Thyroid gland (tissue), 4 donors: ENCODE measurements around the gene DCANP1.

Experiments
- POLR2A ChIP-seq, 2 donors: fragments of 450-650 bp; IDR thresholded peaks; one replicate each; pipeline ENCODE4 v1.6.1; 2017; ENCODE audit warnings: antibody characterized with exemption in 2 of 2, mild to moderate bottlenecking in 2 of 2, moderate library complexity in 1 of 2
- TF ChIP-seq, protein P1 (sequence below), 6 experiments: fragments of 200-600 bp in 3 of 6; fragments of 450-650 bp in 3 of 6; sonication (generic) in 3 of 6; IDR thresholded peaks; one replicate each; pipeline ENCODE4 v1.5.1; 2016 to 2019; ENCODE audit warnings: antibody characterized with exemption in 6 of 6, mild to moderate bottlenecking in 2 of 6, inconsistent platforms in 1 of 6, moderate library complexity in 1 of 6

DNA sequence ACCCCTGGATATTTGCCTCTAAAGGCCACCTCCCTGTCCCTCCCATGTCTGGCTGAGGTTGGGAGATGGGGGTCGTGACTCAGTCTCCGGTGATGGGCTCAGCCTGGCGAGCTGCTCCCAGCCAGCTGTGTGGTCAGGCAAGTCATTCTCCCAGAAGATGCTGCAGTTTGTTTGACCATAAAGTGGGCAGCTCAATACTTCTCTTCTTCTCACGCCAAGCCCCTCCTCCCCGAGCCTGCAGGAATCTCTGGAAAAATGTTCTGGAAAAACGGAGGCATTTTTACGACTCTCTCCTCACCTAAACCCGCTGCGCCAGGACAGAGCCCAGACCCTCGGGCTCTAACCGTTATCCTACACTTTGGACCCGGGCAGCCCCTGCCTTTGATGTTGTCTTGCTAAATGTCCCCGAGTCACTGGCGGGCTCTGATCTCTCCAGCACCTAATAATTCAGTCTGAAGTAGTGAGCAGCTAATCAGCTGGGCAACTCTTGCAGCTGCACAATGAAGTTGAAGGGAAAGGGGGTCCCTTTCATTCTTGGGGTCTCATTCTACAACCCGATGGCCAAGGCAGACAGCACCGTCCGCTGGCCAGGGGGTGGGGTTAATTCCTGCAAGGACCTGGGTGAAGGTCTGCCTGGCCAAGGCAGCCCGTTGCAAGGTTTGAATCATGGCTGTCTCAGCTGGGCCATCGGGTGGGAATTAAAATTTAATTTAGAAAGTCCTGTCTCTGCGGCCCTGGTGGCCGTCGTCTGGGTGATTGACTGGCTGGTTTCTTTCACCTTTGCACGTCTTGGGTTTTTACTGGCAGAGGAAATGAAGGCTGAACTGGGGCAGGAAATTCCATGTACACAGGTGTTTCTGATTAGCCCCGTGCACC lies 12.3 kb downstream of the DCANP1 start:
- TF ChIP-seq, protein P1, sequence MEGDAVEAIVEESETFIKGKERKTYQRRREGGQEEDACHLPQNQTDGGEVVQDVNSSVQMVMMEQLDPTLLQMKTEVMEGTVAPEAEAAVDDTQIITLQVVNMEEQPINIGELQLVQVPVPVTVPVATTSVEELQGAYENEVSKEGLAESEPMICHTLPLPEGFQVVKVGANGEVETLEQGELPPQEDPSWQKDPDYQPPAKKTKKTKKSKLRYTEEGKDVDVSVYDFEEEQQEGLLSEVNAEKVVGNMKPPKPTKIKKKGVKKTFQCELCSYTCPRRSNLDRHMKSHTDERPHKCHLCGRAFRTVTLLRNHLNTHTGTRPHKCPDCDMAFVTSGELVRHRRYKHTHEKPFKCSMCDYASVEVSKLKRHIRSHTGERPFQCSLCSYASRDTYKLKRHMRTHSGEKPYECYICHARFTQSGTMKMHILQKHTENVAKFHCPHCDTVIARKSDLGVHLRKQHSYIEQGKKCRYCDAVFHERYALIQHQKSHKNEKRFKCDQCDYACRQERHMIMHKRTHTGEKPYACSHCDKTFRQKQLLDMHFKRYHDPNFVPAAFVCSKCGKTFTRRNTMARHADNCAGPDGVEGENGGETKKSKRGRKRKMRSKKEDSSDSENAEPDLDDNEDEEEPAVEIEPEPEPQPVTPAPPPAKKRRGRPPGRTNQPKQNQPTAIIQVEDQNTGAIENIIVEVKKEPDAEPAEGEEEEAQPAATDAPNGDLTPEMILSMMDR (IDR thresholded peaks at IDR 0.05): no peak
- TF ChIP-seq POLR2A (IDR thresholded peaks at IDR 0.05): no peak
